Neural progenitor cell (in vitro differentiated cells): ENCODE results near the gene IGSF22. TPM values are rescaled to one million over a fixed set of nuclear protein-coding genes. Genes with fewer than 3 reads are reported as not detected.

Experiments
- DNase-seq: peaks from one replicate; pipeline ENCODE4 v3.0.0-alpha.2; 2016; ENCODE audit warnings: low spot score
- H2AFZ ChIP-seq: fragments of 200-600 bp; sonication (generic); replicated peaks from 2 replicates; pipeline ENCODE4 v1.6.1; 2016; ENCODE audit warnings: antibody characterized with exemption
- H3F3A ChIP-seq: fragments of 200-600 bp; sonication (generic); 2 replicates; pipeline ENCODE4 v1.6.1; 2016; ENCODE audit warnings: antibody characterized with exemption, low read depth
- H3K27ac ChIP-seq: fragments of 200-600 bp; sonication (generic); 2 replicates; pipeline ENCODE4 v1.5.1; 2016; ENCODE audit warnings: mild to moderate bottlenecking
- H3K27me3 ChIP-seq: fragments of 200-600 bp; sonication (generic); 2 replicates; pipeline ENCODE4 v1.6.1; 2016; ENCODE audit warnings: mild to moderate bottlenecking, moderate library complexity
- H3K36me3 ChIP-seq: fragments of 200-600 bp; sonication (generic); 2 replicates; pipeline ENCODE4 v1.5.1; 2016
- H3K4me1 ChIP-seq: fragments of 200-600 bp; sonication (generic); 2 replicates; pipeline ENCODE4 v1.6.1; 2016; ENCODE audit warnings: mixed run types
- H3K4me2 ChIP-seq: fragments of 200-600 bp; sonication (generic); 2 replicates; pipeline ENCODE4 v1.6.1; 2016
- H3K4me3 ChIP-seq: fragments of 200-600 bp; sonication (generic); 2 replicates; pipeline ENCODE4 v1.5.1; 2016
- H3K79me2 ChIP-seq: fragments of 200-600 bp; sonication (generic); 2 replicates; pipeline ENCODE4 v1.6.1; 2016; ENCODE audit warnings: low read depth
- H3K9ac ChIP-seq: fragments of 200-600 bp; sonication (generic); 2 replicates; pipeline ENCODE4 v1.6.1; 2016
- H3K9me3 ChIP-seq: fragments of 200-600 bp; sonication (generic); 2 replicates; pipeline ENCODE4 v1.5.1; 2016; ENCODE audit warnings: low read depth
- H4K20me1 ChIP-seq: fragments of 200-600 bp; sonication (generic); 2 replicates; pipeline ENCODE4 v1.6.1; 2016; ENCODE audit warnings: low read depth
- H3K27ac Mint-ChIP-seq: 3 replicates; pipeline ENCODE4 v1.8.0; 2021; ENCODE audit warnings: mixed read lengths
- H3K27me3 Mint-ChIP-seq: 2 replicates; pipeline ENCODE4 v1.8.0; 2022; ENCODE audit warnings: low read depth, mild to moderate bottlenecking, inconsistent platforms, moderate library complexity, mixed read lengths; ENCODE audit not compliant: insufficient read depth
- H3K36me3 Mint-ChIP-seq: 3 replicates; pipeline ENCODE4 v1.8.0; 2021; ENCODE audit warnings: mixed read lengths
- H3K4me1 Mint-ChIP-seq: 3 replicates; pipeline ENCODE4 v1.8.0; 2021; ENCODE audit warnings: mixed read lengths
- H3K4me3 Mint-ChIP-seq: 3 replicates; pipeline ENCODE4 v1.8.0; 2021; ENCODE audit warnings: mild to moderate bottlenecking, moderate library complexity, mixed read lengths
- H3K9me3 Mint-ChIP-seq: 3 replicates; pipeline ENCODE4 v1.8.0; 2020; ENCODE audit warnings: mixed read lengths
- CTCF ChIP-seq: fragments of 200-600 bp; sonication (generic); IDR thresholded peaks from 2 replicates; pipeline ENCODE4 v1.5.1; 2017; ENCODE audit warnings: antibody characterized with exemption, mild to moderate bottlenecking
- EZH2 ChIP-seq: fragments of 200-600 bp; sonication (generic); IDR thresholded peaks from 2 replicates; pipeline ENCODE4 v1.6.1; 2017; ENCODE audit warnings: antibody characterized with exemption, mild to moderate bottlenecking, moderate library complexity
- EZH2phosphoT487 ChIP-seq: fragments of 200-600 bp; sonication (generic); IDR thresholded peaks from 2 replicates; pipeline ENCODE4 v1.6.1; 2017; ENCODE audit warnings: antibody characterized with exemption
- total RNA-seq: library from RNA; depleted of rRNA; stranded (reverse); fragments of >200 nt; gene quantifications from 2 replicates; pipeline ENCODE4 v1.2.3, GENCODE V29; 2015; ENCODE audit warnings: low replicate concordance

IGSF22 gene
- total RNA-seq, 1 donor from 2014 or later: 0.41 TPM

- no peak overlapping the region for H3K27ac Mint-ChIP-seq
- Histone ChIP-seq H3K4me1 (peaks cover 11% of the 10 kb centered on the region), H3K4me3 (no peak overlapping the region), H3K9ac (no peak overlapping the region), H3K9me3 (no peaks in the 10 kb centered on the region), H3K27ac (no peak overlapping the region), H3K27me3 (no peaks in the 10 kb centered on the region), H2AFZ (no peak overlapping the region), H3F3A (peaks cover 3% of the 10 kb centered on the region), H3K79me2 (no peaks in the 10 kb centered on the region), H3K36me3 (no peaks in the 10 kb centered on the region), H4K20me1 (no peaks in the 10 kb centered on the region), H3K4me2 (no peak overlapping the region)
- no peak for TF ChIP-seq CTCF
- no peak for TF ChIP-seq EZH2phosphoT487
- TF ChIP-seq EZH2: no peak
- DNase-seq: no peak
- H3K27me3 Mint-ChIP-seq: peaks cover 2% of the 10 kb centered on the region
- H3K9me3 Mint-ChIP-seq: no peaks in the 10 kb centered on the region
- H3K36me3 Mint-ChIP-seq: no peaks in the 10 kb centered on the region
- H3K4me1 Mint-ChIP-seq: peaks cover 27% of the 10 kb centered on the region
- no peak overlapping the region for H3K4me3 Mint-ChIP-seq
Observed at GRCh38 chr11:18748766-18749365, 22.9 kb upstream of the IGSF22 start.

GRCh38 chr11:18745251-18745650, 19.3 kb upstream of the IGSF22 start:
- no peak overlapping the region for H3K4me3 Mint-ChIP-seq
- H3K4me1 Mint-ChIP-seq: peaks cover 14% of the 10 kb centered on the region
- H2AFZ ChIP-seq: no peak overlapping the region
- peaks cover 8% of the 10 kb centered on the region for H3K27me3 Mint-ChIP-seq
- no peaks in the 10 kb centered on the region for H3K36me3 ChIP-seq
- no peak overlapping the region for H3K27ac Mint-ChIP-seq
- H3F3A ChIP-seq: no peaks in the 10 kb centered on the region
- no peaks in the 10 kb centered on the region for H3K9me3 Mint-ChIP-seq
- H3K9me3 ChIP-seq: no peaks in the 10 kb centered on the region
- H3K4me3 ChIP-seq: no peak overlapping the region
- TF ChIP-seq EZH2phosphoT487 (no peak), EZH2 (no peak), CTCF (no peak)
- H3K4me2 ChIP-seq: no peak overlapping the region
- no peak for DNase-seq
- H3K36me3 Mint-ChIP-seq: no peaks in the 10 kb centered on the region
- no peaks in the 10 kb centered on the region for H4K20me1 ChIP-seq
- H3K9ac ChIP-seq: no peak overlapping the region
- H3K79me2 ChIP-seq: no peaks in the 10 kb centered on the region
- no peak overlapping the region for H3K27ac ChIP-seq
- no peaks in the 10 kb centered on the region for H3K4me1 ChIP-seq
- H3K27me3 ChIP-seq: no peaks in the 10 kb centered on the region

GRCh38 chr11:18743900-18744514, 18.0 kb upstream of the IGSF22 start:
- Histone ChIP-seq H3K27me3 (no peaks in the 10 kb centered on the region), H3K36me3 (no peaks in the 10 kb centered on the region), H2AFZ (no peak overlapping the region), H3K9ac (no peak overlapping the region), H3K27ac (no peak overlapping the region), H3K4me2 (no peak overlapping the region), H3K9me3 (no peaks in the 10 kb centered on the region), H3K4me1 (no peaks in the 10 kb centered on the region), H3K79me2 (no peaks in the 10 kb centered on the region), H3F3A (no peaks in the 10 kb centered on the region), H3K4me3 (no peak overlapping the region), H4K20me1 (no peaks in the 10 kb centered on the region)
- no peaks in the 10 kb centered on the region for H3K9me3 Mint-ChIP-seq
- no peak overlapping the region for H3K27ac Mint-ChIP-seq
- H3K27me3 Mint-ChIP-seq: peaks cover 8% of the 10 kb centered on the region
- H3K4me1 Mint-ChIP-seq: peaks cover 9% of the 10 kb centered on the region
- TF ChIP-seq EZH2phosphoT487 (no peak), CTCF (no peak), EZH2 (no peak)
- DNase-seq: no peak
- H3K4me3 Mint-ChIP-seq: no peak overlapping the region
- H3K36me3 Mint-ChIP-seq: no peaks in the 10 kb centered on the region
